Measurements from ENCODE around the gene REN. TPM values are rescaled to one million over a fixed set of nuclear protein-coding genes. Genes with fewer than 3 reads are reported as not detected.

Gene REN
- total and polyA plus RNA-seq, 2 of the 13 experiments (the other 11 are each of a cell fraction or from before 2014, with no cell fraction given) = not detected

- TF ChIP-seq ZNF280D (CRISPR knock-in tag; IDR thresholded peaks at IDR 0.05) = no peak
- no peak for TF ChIP-seq SRSF1 (optimal IDR thresholded peaks at IDR 0.05; ENCODE audit: low read depth, low read length)
- no peak for TF ChIP-seq ZNF609 (CRISPR knock-in tag; IDR thresholded peaks at IDR 0.05; ENCODE audit: borderline replicate concordance)
- no peak for TF ChIP-seq PBX2 (CRISPR knock-in tag; IDR thresholded peaks at IDR 0.05)
- peak; percentile 83 for TF ChIP-seq FOXA3 (CRISPR knock-in tag; IDR thresholded peaks at IDR 0.05)
- peak; percentile 80 for TF ChIP-seq TCF7 (IDR thresholded peaks at IDR 0.05; ENCODE audit: low read depth)
- TF ChIP-seq RARA (CRISPR knock-in tag; IDR thresholded peaks at IDR 0.05) = peak; percentile 91
- no peak for TF ChIP-seq KAT2B (IDR thresholded peaks at IDR 0.05; ENCODE audit: borderline replicate concordance, low read depth, low read length)
- TF ChIP-seq ZBTB1 (CRISPR knock-in tag; IDR thresholded peaks at IDR 0.05; ENCODE audit: borderline replicate concordance) = no peak
- peak; percentile 64; the same call in 1 of the 2 replicates for TF ChIP-seq SOX5 (CRISPR knock-in tag; IDR thresholded peaks at IDR 0.05; ENCODE audit: borderline replicate concordance)
- TF ChIP-seq CC2D1A (CRISPR knock-in tag; IDR thresholded peaks at IDR 0.05) = no peak
- TF ChIP-seq MLXIP (CRISPR knock-in tag; IDR thresholded peaks at IDR 0.05; ENCODE audit: borderline replicate concordance) = no peak
- TF ChIP-seq ISL2 (CRISPR knock-in tag; IDR thresholded peaks at IDR 0.05) = 0 out of 2 replicates have a peak, but pooled peaks have one; percentile 18
- TF ChIP-seq JUNB (CRISPR knock-in tag; IDR thresholded peaks at IDR 0.05; ENCODE audit: borderline replicate concordance) = no peak
- no peak for TF ChIP-seq ZNF576 (CRISPR knock-in tag; IDR thresholded peaks at IDR 0.05)
- no peak for TF ChIP-seq REPIN1 (CRISPR knock-in tag; IDR thresholded peaks at IDR 0.05; ENCODE audit: borderline replicate concordance, low read depth)
- no peak for TF ChIP-seq SOX13 (IDR thresholded peaks at IDR 0.05)
- TF ChIP-seq SOX13 (CRISPR knock-in tag; conservative IDR thresholded peaks at IDR 0.05 in 1 of 2, IDR thresholded peaks at IDR 0.05 in 1 of 2) = peak in 1 of 2 experiments; percentile 82; a peak in 2 of 4 replicates
Observed at GRCh38 chr1:204171751-204172178, 5.6 kb upstream of the REN start (continued).

Data from HepG2 (cell line).